Breast epithelium (tissue), 4 donors: ENCODE data around the gene FAM3C. TPM values are rescaled to one million over a fixed set of nuclear protein-coding genes. Genes with fewer than 3 reads are reported as not detected.

ENCODE experiments used
- DNase-seq, 2 donors: peaks; one replicate each; pipeline ENCODE4 v3.0.0-alpha.2; 2019; ENCODE audit warnings: low spot score in 2 of 2
- H3K27ac ChIP-seq, 2 donors: fragments of 200-600 bp; sonication (generic) in 1 of 2; one replicate each; pipeline ENCODE4 v1.5.1; 2016 to 2019; ENCODE audit warnings: mild to moderate bottlenecking in 1 of 2
- H3K27me3 ChIP-seq, 2 donors: fragments of 200-600 bp; sonication (generic) in 1 of 2; one replicate each; pipeline versions ENCODE4 v1.5.1 to v1.6.0; 2017 to 2019; ENCODE audit warnings: control low read depth in 1 of 2, mild to moderate bottlenecking in 1 of 2
- H3K36me3 ChIP-seq: fragments of 200-600 bp; one replicate; pipeline ENCODE4 v1.5.1; 2019
- H3K4me1 ChIP-seq, 2 donors: fragments of 200-600 bp; sonication (generic); one replicate each; pipeline ENCODE4 v1.5.1; 2016 to 2019; ENCODE audit warnings: control low read depth in 1 of 2
- H3K4me3 ChIP-seq, 3 donors: fragments of 200-600 bp; sonication (generic); 1 replicate in 2 of 3; 2 replicates in 1 of 3; pipeline ENCODE4 v1.5.1; 2016 to 2019; ENCODE audit warnings: mild to moderate bottlenecking in 3 of 3, moderate library complexity in 2 of 3
- H3K9me3 ChIP-seq, 2 donors: fragments of 200-600 bp; sonication (generic) in 1 of 2; one replicate each; pipeline ENCODE4 v1.5.1; 2016 to 2019; ENCODE audit warnings: control low read depth in 1 of 2
- POLR2A ChIP-seq: fragments of 450-650 bp; IDR thresholded peaks from one replicate; pipeline ENCODE4 v1.6.1; 2016; ENCODE audit warnings: antibody characterized with exemption, mild to moderate bottlenecking, moderate library complexity
- POLR2AphosphoS5 ChIP-seq, 3 donors: sonication (generic); formaldehyde crosslinking; IDR thresholded peaks; one replicate each; pipeline ENCODE4 v1.6.1; 2017; ENCODE audit warnings: antibody characterized with exemption in 3 of 3
- intact Hi-C: fragments of 100-400 bp; cut with DNase I; formaldehyde crosslinking; loops from one replicate; pipeline ENCODE4 v1.15.1; 2023; ENCODE audit warnings: low total_unique reads
- total RNA-seq, 3 donors: library from RNA; depleted of rRNA; stranded (reverse); fragments of >200 nt; gene quantifications; one replicate each; pipeline ENCODE4 v1.1.0, GENCODE V29; 2016
- TF ChIP-seq, protein P1 (sequence below), 3 donors: fragments of 450-650 bp; IDR thresholded peaks; one replicate each; pipeline ENCODE4 v1.5.1; 2016 to 2017; ENCODE audit warnings: antibody characterized with exemption in 3 of 3, mild to moderate bottlenecking in 3 of 3, moderate library complexity in 3 of 3

FAM3C gene
- total RNA-seq, 3 donors from 2014 or later: 35.8 to 89.7 (median 50.8) TPM

DNA sequence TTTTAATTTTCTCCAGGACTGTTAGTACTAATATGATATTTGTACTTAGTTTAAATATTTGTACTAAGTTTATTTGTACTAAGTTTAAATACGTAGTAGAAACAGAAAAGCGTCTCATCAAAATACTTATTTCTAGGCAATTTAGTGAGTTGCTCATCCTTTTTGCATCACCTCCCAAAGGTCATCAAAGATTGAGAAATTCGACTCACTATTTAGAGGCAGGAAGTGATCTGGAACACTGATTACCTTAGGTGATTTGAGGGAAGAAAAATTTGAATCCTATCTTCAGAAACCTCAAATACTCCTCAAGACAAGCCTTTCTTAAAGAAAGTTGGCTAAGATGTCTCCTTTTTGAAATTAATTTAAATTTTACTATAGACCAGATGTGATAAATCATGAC is 52.8 kb downstream of the FAM3C start:
- Histone ChIP-seq H3K27me3 (no peaks in the 10 kb centered on the region), H3K36me3 (no peaks in the 10 kb centered on the region), H3K27ac (no peak overlapping the region), H3K4me1 (no peaks in the 10 kb centered on the region), H3K4me3 (no peak overlapping the region), H3K9me3 (no peaks in the 10 kb centered on the region)
- intact Hi-C loops: no loop called here
- DNase-seq: no peak
- no peak for TF ChIP-seq POLR2A
- TF ChIP-seq POLR2AphosphoS5 (IDR thresholded peaks at IDR 0.05): no peak
- TF ChIP-seq, protein P1, sequence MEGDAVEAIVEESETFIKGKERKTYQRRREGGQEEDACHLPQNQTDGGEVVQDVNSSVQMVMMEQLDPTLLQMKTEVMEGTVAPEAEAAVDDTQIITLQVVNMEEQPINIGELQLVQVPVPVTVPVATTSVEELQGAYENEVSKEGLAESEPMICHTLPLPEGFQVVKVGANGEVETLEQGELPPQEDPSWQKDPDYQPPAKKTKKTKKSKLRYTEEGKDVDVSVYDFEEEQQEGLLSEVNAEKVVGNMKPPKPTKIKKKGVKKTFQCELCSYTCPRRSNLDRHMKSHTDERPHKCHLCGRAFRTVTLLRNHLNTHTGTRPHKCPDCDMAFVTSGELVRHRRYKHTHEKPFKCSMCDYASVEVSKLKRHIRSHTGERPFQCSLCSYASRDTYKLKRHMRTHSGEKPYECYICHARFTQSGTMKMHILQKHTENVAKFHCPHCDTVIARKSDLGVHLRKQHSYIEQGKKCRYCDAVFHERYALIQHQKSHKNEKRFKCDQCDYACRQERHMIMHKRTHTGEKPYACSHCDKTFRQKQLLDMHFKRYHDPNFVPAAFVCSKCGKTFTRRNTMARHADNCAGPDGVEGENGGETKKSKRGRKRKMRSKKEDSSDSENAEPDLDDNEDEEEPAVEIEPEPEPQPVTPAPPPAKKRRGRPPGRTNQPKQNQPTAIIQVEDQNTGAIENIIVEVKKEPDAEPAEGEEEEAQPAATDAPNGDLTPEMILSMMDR (IDR thresholded peaks at IDR 0.05): no peak

DNA sequence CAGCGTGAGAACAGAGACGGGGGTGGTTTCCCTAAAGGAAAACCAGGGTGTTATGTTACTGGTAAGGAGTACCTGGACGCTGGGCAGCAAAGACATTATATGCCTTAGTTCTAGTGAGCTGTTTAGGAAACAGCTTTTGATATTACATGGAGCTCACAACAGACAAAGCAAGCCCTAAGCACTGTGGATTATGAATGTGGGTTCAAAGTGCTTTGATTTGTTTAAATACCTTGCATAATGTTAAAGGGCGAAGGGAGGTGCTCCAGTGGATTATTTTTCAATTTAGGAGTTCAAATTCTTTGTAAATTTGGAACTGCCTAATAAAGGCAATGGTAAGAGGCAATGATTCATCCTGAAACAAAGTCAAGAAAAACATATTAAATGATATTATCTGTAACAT is 53.5 kb downstream of the FAM3C start:
- Histone ChIP-seq H3K27me3 (no peaks in the 10 kb centered on the region), H3K4me1 (no peaks in the 10 kb centered on the region), H3K27ac (no peak overlapping the region), H3K4me3 (no peak overlapping the region), H3K9me3 (no peaks in the 10 kb centered on the region), H3K36me3 (no peaks in the 10 kb centered on the region)
- intact Hi-C loops: no loop called here
- DNase-seq: no peak
- TF ChIP-seq, protein P1 (IDR thresholded peaks at IDR 0.05): no peak
- no peak for TF ChIP-seq POLR2AphosphoS5 (IDR thresholded peaks at IDR 0.05)
- no peak for TF ChIP-seq POLR2A

DNA sequence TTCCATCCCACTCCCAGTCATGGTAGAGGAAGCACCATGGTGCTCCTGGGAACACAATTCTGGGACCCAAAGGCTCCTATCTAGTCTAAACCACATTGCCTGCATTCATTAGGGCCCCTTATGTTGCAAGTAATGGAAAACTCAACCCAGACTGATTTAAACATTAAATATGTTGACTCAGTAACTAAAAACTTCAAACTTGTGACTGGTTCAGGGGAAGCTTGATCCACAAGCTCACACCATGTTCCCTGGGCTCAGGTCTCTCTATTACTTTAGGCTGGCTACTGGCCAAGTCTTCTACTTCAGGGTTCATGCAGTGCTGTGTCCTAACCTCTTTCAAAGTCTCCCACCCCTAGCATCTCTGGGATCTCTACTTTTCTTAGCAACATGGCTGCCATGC is 54.2 kb downstream of the FAM3C start:
- no peaks in the 10 kb centered on the region for H3K4me1 ChIP-seq
- TF ChIP-seq, protein P1 (IDR thresholded peaks at IDR 0.05): no peak
- TF ChIP-seq POLR2A: no peak
- no peaks in the 10 kb centered on the region for H3K36me3 ChIP-seq
- H3K4me3 ChIP-seq: no peak overlapping the region
- DNase-seq: no peak
- no peaks in the 10 kb centered on the region for H3K9me3 ChIP-seq
- no peaks in the 10 kb centered on the region for H3K27me3 ChIP-seq
- intact Hi-C loops: no loop called here
- no peak overlapping the region for H3K27ac ChIP-seq

DNA sequence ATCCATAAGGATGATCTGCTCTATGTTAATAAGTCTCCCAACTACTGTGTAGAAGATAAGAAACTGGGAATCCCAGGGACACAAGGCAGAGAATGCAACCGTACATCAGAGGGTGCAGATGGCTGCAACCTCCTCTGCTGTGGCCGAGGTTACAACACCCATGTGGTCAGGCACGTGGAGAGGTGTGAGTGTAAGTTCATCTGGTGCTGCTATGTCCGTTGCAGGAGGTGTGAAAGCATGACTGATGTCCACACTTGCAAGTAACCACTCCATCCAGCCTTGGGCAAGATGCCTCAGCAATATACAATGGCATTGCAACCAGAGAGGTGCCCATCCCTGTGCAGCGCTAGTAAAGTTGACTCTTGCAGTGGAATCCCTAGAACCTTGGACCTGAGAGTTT is 57.0 kb downstream of the FAM3C start:
- Histone ChIP-seq H3K27ac (no peak overlapping the region), H3K36me3 (no peaks in the 10 kb centered on the region), H3K9me3 (no peaks in the 10 kb centered on the region), H3K27me3 (peaks cover 0 to 12% of the 10 kb centered on the region in 2 donors), H3K4me3 (no peak overlapping the region), H3K4me1 (no peaks in the 10 kb centered on the region)
- intact Hi-C loops: no loop called here
- TF ChIP-seq POLR2AphosphoS5 (IDR thresholded peaks at IDR 0.05): no peak
- TF ChIP-seq, protein P1 (IDR thresholded peaks at IDR 0.05): no peak
- TF ChIP-seq POLR2A: no peak
- no peak for DNase-seq

DNA sequence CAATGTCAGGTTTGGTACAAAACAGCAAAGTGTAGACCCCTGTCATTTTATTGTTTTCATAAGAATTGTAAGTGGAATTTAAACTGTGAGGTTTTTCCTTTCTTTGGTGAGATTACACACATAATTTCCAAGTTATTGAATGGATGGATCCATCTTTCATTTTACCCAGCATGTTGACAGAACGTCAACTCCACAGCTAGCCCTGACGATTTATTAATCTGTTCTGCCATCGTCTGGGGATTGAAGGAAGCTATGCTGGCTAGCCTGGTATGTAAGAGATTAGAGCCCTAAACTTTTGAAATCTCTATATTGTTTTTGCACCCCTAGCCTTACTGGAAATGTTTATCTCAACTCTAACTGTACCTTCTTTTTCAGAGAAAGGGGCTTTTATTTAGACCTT is 58.7 kb downstream of the FAM3C start:
- Histone ChIP-seq H3K9me3 (no peaks in the 10 kb centered on the region), H3K27ac (no peak overlapping the region), H3K4me3 (no peak overlapping the region), H3K36me3 (no peaks in the 10 kb centered on the region), H3K4me1 (no peaks in the 10 kb centered on the region), H3K27me3 (peaks cover 0 to 17% of the 10 kb centered on the region in 2 donors)
- no peak for DNase-seq
- TF ChIP-seq POLR2A (no peak), POLR2AphosphoS5 (IDR thresholded peaks at IDR 0.05) (no peak)
- TF ChIP-seq, protein P1 (IDR thresholded peaks at IDR 0.05): no peak
- intact Hi-C loops: no loop called here
